Right cardiac atrium (tissue), 5 donors: ENCODE measurements around the gene ACP4. TPM values are rescaled to one million over a fixed set of nuclear protein-coding genes. Genes with fewer than 3 reads are reported as not detected.
"Not testable (repeated sequence)": the region's sequence is repeated elsewhere in the genome, so short reads cannot be mapped to it uniquely, and the experiment has no call there.

Experiments
- ATAC-seq, 2 donors: fragments of 200-7000 bp; cut with Tn5 transposase; one replicate each; pipeline versions ENCODE4 v1.8.0 to v1.9.1; 2020; ENCODE audit warnings: moderate library complexity in 2 of 2, mild to moderate bottlenecking in 1 of 2
- DNase-seq, 3 donors: peaks; one replicate each; pipeline ENCODE4 v3.0.0-alpha.2; 2020
- H3K27ac ChIP-seq: one replicate; pipeline ENCODE4 v1.5.1; 2013; ENCODE audit warnings: mild to moderate bottlenecking, low read length, control low read depth, moderate library complexity
- H3K27me3 ChIP-seq: one replicate; pipeline ENCODE4 v1.6.1; 2013; ENCODE audit not compliant: control insufficient read depth, insufficient read depth
- H3K4me1 ChIP-seq: one replicate; pipeline ENCODE4 v1.6.1; 2013; ENCODE audit warnings: low read length; ENCODE audit not compliant: control insufficient read depth, insufficient read depth
- H3K4me3 ChIP-seq: one replicate; pipeline ENCODE4 v1.5.1; 2013; ENCODE audit warnings: low read length, control low read depth
- H3K9me3 ChIP-seq: one replicate; pipeline ENCODE4 v1.6.1; 2013; ENCODE audit warnings: low read length; ENCODE audit not compliant: control insufficient read depth
- WGBS: extraction: QIAGEN DNeasy Blood & Tissue Kit; methylation state at CpG from one replicate; pipeline ENCODE4 v1.1.7; 2013; 5-methylcytosine and 5-hydroxymethylcytosine counted together
- intact Hi-C, 4 donors: fragments of 100-400 bp; cut with DNase I; formaldehyde crosslinking; loops; one replicate each; pipeline versions ENCODE4 v1.11.0 to v1.14.0; 2022 to 2023
- polyA plus RNA-seq: library from polyadenylated mRNA; stranded (reverse); fragments of 200-250 nt; gene quantifications from one replicate; pipeline ENCODE4 v1.2.3, GENCODE V29; 2013
- total RNA-seq, 4 donors: library from RNA; stranded (reverse); fragmentation: NEBNext Ultra II Directional; extraction: Animal tissue kit (Norgen Biotek cat#: 25700); gene quantifications; one replicate each; pipeline ENCODE4 v1.2.1, GENCODE V29; 2021
- donor health status: healthy with polysubstance abuse.
- donor health status: DM: no; HTN: yes; CAD: no.
- donor health status: DM: no; HTN: no; CAD: no.
- donor health status: DM: no; HTN: yes; CAD: no; lungs with severe emphysema.
- donor health status: DM: yes; HTN: yes; CAD: no.

The ACP4 gene
- total and polyA plus RNA-seq, 5 donors = not detected

- Histone ChIP-seq H3K9me3 (no peaks in the 10 kb centered on the region), H3K27me3 (no peaks in the 10 kb centered on the region), H3K4me1 (no peaks in the 10 kb centered on the region), H3K27ac (no peak overlapping the region), H3K4me3 (no peak overlapping the region)
- whole genome bisulfite sequencing = 84% methylated on average over 5 of the region's 5 CpGs
- intact Hi-C loops = loop anchor here in 1 of 4 donors (5.0 kb wide), 1 partner anchor 414 kb away; no protein-coding TSS in a partner anchor
- ATAC-seq = no peak
- no peak for DNase-seq
These were observed 14.1 kb upstream of the ACP4 start for GRCh38 chr19:50776131-50776530.

DNA sequence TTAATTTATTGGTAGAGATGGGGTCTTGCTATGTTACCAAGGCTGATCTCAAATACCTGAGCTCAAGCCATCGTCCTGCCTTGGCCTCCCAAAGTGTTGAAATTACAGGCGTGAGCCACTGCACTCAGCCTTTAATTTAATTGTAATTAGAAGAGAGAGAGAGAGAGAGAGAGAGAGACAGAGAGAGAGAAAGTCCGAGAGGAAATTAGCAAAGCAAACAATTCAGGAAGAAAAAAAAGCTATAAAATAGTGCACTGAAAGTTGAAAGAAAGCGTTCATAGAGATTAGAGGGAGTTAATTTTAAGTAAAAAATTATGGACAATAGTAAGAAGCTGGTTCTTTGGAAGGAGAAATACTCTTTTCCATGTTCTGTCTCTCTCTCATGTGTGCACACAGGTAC, 13.0 kb upstream of the ACP4 start:
- Histone ChIP-seq H3K4me1 (no peaks in the 10 kb centered on the region), H3K4me3 (no peak overlapping the region), H3K27me3 (no peaks in the 10 kb centered on the region), H3K9me3 (no peaks in the 10 kb centered on the region), H3K27ac (no peak overlapping the region)
- 38% methylated on average over 4 of the region's 4 CpGs for WGBS
- ATAC-seq (no peak), DNase-seq (no peak)
- intact Hi-C loops = loop anchor here in 1 of 4 donors (5.0 kb wide), 1 partner anchor 415 kb away; no protein-coding TSS in a partner anchor

DNA sequence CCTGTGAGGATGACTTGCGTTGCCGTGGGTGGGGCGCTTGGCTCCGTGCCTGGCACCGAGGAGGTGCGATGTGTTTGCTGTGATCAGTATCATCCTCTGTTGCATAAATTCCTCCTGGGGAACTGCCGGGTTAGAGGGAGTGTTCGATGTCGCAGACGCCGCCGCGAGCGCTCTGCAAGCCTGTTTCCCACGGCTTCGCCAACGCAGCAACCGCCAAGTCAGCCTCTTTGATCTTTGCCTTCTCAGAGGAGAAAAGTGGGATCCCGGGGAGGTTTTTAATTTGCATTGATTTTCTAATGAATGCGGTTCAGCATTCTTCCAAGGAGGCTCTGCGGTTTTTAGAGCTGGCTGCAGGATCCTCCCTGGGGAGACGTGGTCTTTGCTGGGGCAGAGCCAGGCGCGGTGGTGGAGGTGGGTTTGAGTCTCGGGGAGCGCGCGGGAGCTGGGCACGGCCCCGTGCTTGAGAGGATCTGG, 12.3 kb upstream of the ACP4 start:
- intact Hi-C loops = loop anchor here in 1 of 4 donors (5.0 kb wide), 1 partner anchor 416 kb away; no protein-coding TSS in a partner anchor
- Histone ChIP-seq H3K27me3 (no peaks in the 10 kb centered on the region), H3K4me1 (no peaks in the 10 kb centered on the region), H3K9me3 (no peaks in the 10 kb centered on the region), H3K4me3 (no peak overlapping the region), H3K27ac (no peak overlapping the region)
- no peak for DNase-seq
- 1% methylated on average over 30 of the region's 30 CpGs for WGBS
- ATAC-seq = no peak

- Histone ChIP-seq H3K27ac (no peak overlapping the region), H3K27me3 (no peaks in the 10 kb centered on the region), H3K9me3 (no peaks in the 10 kb centered on the region), H3K4me3 (no peak overlapping the region), H3K4me1 (no peaks in the 10 kb centered on the region)
- no peak for ATAC-seq
- intact Hi-C loops = loop anchor here in 1 of 4 donors (5.0 kb wide), 1 partner anchor 417 kb away; no protein-coding TSS in a partner anchor
- DNase-seq = no peak
- WGBS = 61% methylated on average over 7 of the region's 7 CpGs
These were observed 11.2 kb upstream of the ACP4 start for GRCh38 chr19:50778906-50779430.

GRCh38 chr19:50779504-50780457, 10.4 kb upstream of the ACP4 start:
- H3K27me3 ChIP-seq = no peaks in the 10 kb centered on the region
- WGBS = 26% methylated on average over 25 of the region's 25 CpGs

DNA sequence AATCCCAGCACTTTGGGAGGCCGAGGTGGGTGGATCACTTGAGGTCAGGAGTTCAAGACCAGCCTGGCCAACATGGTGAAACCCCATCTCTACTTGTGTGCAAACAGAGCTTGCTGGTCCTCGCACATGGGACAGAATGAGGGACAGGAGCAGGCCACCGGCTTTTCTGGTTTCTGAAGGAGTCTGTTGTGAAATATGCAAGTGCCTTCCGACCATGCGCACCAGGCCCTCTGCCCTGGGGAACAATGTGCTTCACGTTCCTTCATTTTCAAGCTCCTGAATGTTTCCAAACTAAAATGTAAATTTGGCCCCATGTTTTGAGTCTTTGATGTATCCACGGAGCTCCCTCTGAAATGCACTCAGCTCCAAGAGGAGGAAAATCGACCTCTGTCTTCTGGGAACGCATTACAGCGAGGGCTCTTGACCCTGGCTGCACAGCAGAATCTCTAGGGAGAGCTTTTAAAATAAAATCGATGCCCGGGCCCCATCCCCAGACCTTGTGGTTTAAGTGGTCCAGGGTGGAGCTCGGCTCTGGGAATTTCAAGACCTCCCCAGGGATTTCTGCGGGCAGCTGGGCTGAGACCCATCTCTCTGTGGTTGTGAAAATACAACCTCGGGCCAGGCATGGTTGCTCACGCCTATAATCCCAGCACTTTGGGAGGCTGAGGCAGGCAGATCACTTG, 9.3 kb upstream of the ACP4 start:
- Histone ChIP-seq H3K27me3 (no peaks in the 10 kb centered on the region), H3K4me1 (no peaks in the 10 kb centered on the region), H3K9me3 (no peaks in the 10 kb centered on the region), H3K4me3 (no peak overlapping the region), H3K27ac (no peak overlapping the region)
- 61% methylated on average over 16 of the region's 16 CpGs for WGBS
- DNase-seq (no peak), ATAC-seq (no peak)
- intact Hi-C loops = loop anchor here (5.0 to 10.0 kb wide), 5 partner anchors 244 to 534 kb away; partner anchors contain the start of gene NAPSA (in 1 of the 4)

More at GRCh38 chr19:50779504-50780457, 10.4 kb upstream of the ACP4 start:
- no peaks in the 10 kb centered on the region for H3K9me3 ChIP-seq
- no peak overlapping the region for H3K27ac ChIP-seq
- ATAC-seq (no peak), DNase-seq (no peak)
- no peaks in the 10 kb centered on the region for H3K4me1 ChIP-seq
- intact Hi-C loops = loop anchor here (5.0 to 10.0 kb wide), 5 partner anchors 242 to 532 kb away; partner anchors contain the start of gene NAPSA (in 1 of the 4)
- H3K4me3 ChIP-seq = no peak overlapping the region

GRCh38 chr19:50783848-50784152, 6.4 kb upstream of the ACP4 start:
- DNase-seq, H3K27ac ChIP-seq, H3K4me1 ChIP-seq, H3K9me3 ChIP-seq, H3K27me3 ChIP-seq, ATAC-seq, H3K4me3 ChIP-seq: not testable (repeated sequence)
- intact Hi-C loops = loop anchor here (2.0 to 10.0 kb wide), 6 partner anchors 79 to 536 kb away; partner anchors contain the start of gene NAPSA (in 1 of the 4)
- 36% methylated on average over 8 of the region's 8 CpGs for WGBS

DNA sequence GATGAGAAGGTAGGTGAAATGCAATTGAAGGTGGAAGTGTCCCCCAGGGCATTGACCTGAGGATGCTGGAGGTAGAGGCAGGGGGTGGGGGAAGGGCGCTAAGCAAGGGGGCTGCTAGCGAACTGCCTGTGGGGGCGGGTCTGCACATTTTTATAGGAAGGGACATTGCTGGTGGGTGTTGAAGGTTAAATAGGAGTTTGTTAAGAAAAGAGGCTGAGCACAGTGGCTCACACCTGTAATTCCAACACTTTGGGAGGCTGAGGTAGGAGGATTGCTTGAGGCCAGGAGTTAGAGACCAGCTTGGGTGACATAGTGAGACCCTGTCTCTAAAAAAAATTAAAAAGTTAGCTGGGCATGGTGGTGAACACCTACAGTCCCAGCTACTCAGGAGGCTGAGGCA, 5.5 kb upstream of the ACP4 start:
- ATAC-seq = no peak
- no peaks in the 10 kb centered on the region for H3K4me1 ChIP-seq
- H3K27me3 ChIP-seq = no peaks in the 10 kb centered on the region
- WGBS = 95% methylated on average over 3 of the region's 3 CpGs
- H3K27ac ChIP-seq = no peak overlapping the region
- no peak for DNase-seq
- H3K4me3 ChIP-seq = no peak overlapping the region
- intact Hi-C loops = loop anchor here (5.0 to 10.0 kb wide), 5 partner anchors 247 to 537 kb away; partner anchors contain the start of gene NAPSA (in 1 of the 4)
- H3K9me3 ChIP-seq = no peaks in the 10 kb centered on the region

GRCh38 chr19:50785329-50785728, 4.9 kb upstream of the ACP4 start:
- Histone ChIP-seq H3K4me3 (no peak overlapping the region), H3K27ac (no peak overlapping the region), H3K4me1 (no peaks in the 10 kb centered on the region), H3K27me3 (no peaks in the 10 kb centered on the region), H3K9me3 (no peaks in the 10 kb centered on the region)
- intact Hi-C loops = loop anchor here in 2 of 4 donors (10.0 kb wide), 2 partner anchors 421 to 431 kb away; partner anchors contain the start of gene NAPSA (in 1 of the 2)
- ATAC-seq (no peak), DNase-seq (no peak)
- WGBS = 86% methylated on average over 12 of the region's 12 CpGs

GRCh38 chr19:50790922-50791467, 780 bp downstream of the ACP4 start:
- Histone ChIP-seq H3K9me3 (no peaks in the 10 kb centered on the region), H3K4me3 (no peak overlapping the region), H3K27me3 (no peaks in the 10 kb centered on the region), H3K27ac (no peak overlapping the region), H3K4me1 (no peaks in the 10 kb centered on the region)
- 83% methylated on average over 6 of the region's 6 CpGs for WGBS
- intact Hi-C loops = no loop called here
- ATAC-seq (no peak), DNase-seq (no peak)
